ENCODE measurements around the gene SNX6.
A peak's percentile ranks its signal among the peaks of the same experiment; 100 is the strongest.
"Not testable (repeated sequence)": the region's sequence is repeated elsewhere in the genome, so short reads cannot be mapped to it uniquely, and the experiment has no call there.

Gene SNX6

GRCh38 chr14:34554540-34555250 is 75.3 kb downstream of the SNX6 start:
- Histone ChIP-seq H4K20me1 (ENCODE audit: insufficient read depth, low read length, poor library complexity, severe bottlenecking) (no peaks in the 10 kb centered on the region), H3K4me1 (ENCODE audit: insufficient read depth, low read length, poor library complexity, severe bottlenecking) (no peaks in the 10 kb centered on the region), H3K9me3 (ENCODE audit: insufficient read depth, low read depth, low read length) (no peaks in the 10 kb centered on the region), H3K9me2 (replicated peaks; ENCODE audit: low read depth, low read length) (no peaks in the 10 kb centered on the region), H3K4me3 (ENCODE audit: low read length, poor library complexity, severe bottlenecking) (peak overlapping the region; percentile 67), H3K4me2 (ENCODE audit: low read depth, low read length, poor library complexity, severe bottlenecking) (peak overlapping the region; percentile 78), H3K27me3 (ENCODE audit: insufficient read depth, low read length, poor library complexity, severe bottlenecking) (no peaks in the 10 kb centered on the region), H3F3A (ENCODE audit: low read depth) (peaks cover 10% of the 10 kb centered on the region), H2AFZ (ENCODE audit: low read length) (no peak overlapping the region), H3K9ac (ENCODE audit: low read depth, low read length, poor library complexity, severe bottlenecking) (no peak overlapping the region), H3K79me2 (ENCODE audit: insufficient read depth, low read length) (no peaks in the 10 kb centered on the region), H3K36me3 (ENCODE audit: insufficient read depth, low read length) (no peaks in the 10 kb centered on the region)
- no peak for TF ChIP-seq CTCF (conservative IDR thresholded peaks at IDR 0.05; ENCODE audit: low read length)

GRCh38 chr14:34549276-34549966 is 80.5 kb downstream of the SNX6 start:
- not testable (repeated sequence) for H3K9me2 ChIP-seq (replicated peaks; ENCODE audit: low read depth, low read length); H3K9ac ChIP-seq (ENCODE audit: low read depth, low read length, poor library complexity, severe bottlenecking); H3K27me3 ChIP-seq (ENCODE audit: insufficient read depth, low read length, poor library complexity, severe bottlenecking); H4K20me1 ChIP-seq (ENCODE audit: insufficient read depth, low read length, poor library complexity, severe bottlenecking); H3K4me3 ChIP-seq (ENCODE audit: low read length, poor library complexity, severe bottlenecking); H3K4me2 ChIP-seq (ENCODE audit: low read depth, low read length, poor library complexity, severe bottlenecking); H3K9me3 ChIP-seq (ENCODE audit: insufficient read depth, low read depth, low read length); H2AFZ ChIP-seq (ENCODE audit: low read length); H3K4me1 ChIP-seq (ENCODE audit: insufficient read depth, low read length, poor library complexity, severe bottlenecking); H3K36me3 ChIP-seq (ENCODE audit: insufficient read depth, low read length); H3K79me2 ChIP-seq (ENCODE audit: insufficient read depth, low read length)
- peaks cover 15% of the 10 kb centered on the region for H3F3A ChIP-seq (ENCODE audit: low read depth)

- Histone ChIP-seq H3K4me3 (ENCODE audit: low read length, poor library complexity, severe bottlenecking) (no peak overlapping the region), H3F3A (ENCODE audit: low read depth) (peaks cover 11% of the 10 kb centered on the region; the same call in 1 of the 2 replicates), H2AFZ (ENCODE audit: low read length) (no peak overlapping the region), H3K9me2 (replicated peaks; ENCODE audit: low read depth, low read length) (no peaks in the 10 kb centered on the region), H3K9ac (ENCODE audit: low read depth, low read length, poor library complexity, severe bottlenecking) (no peak overlapping the region), H3K79me2 (ENCODE audit: insufficient read depth, low read length) (no peaks in the 10 kb centered on the region), H3K27me3 (ENCODE audit: insufficient read depth, low read length, poor library complexity, severe bottlenecking) (no peaks in the 10 kb centered on the region), H4K20me1 (ENCODE audit: insufficient read depth, low read length, poor library complexity, severe bottlenecking) (no peaks in the 10 kb centered on the region), H3K9me3 (ENCODE audit: insufficient read depth, low read depth, low read length) (no peaks in the 10 kb centered on the region), H3K4me2 (ENCODE audit: low read depth, low read length, poor library complexity, severe bottlenecking) (peak overlapping the region; percentile 57), H3K36me3 (ENCODE audit: insufficient read depth, low read length) (no peaks in the 10 kb centered on the region), H3K4me1 (ENCODE audit: insufficient read depth, low read length, poor library complexity, severe bottlenecking) (no peaks in the 10 kb centered on the region)
- no peak for TF ChIP-seq CTCF (conservative IDR thresholded peaks at IDR 0.05; ENCODE audit: low read length)
- no peak for TF ChIP-seq EZH2phosphoT487 (IDR thresholded peaks at IDR 0.05; ENCODE audit: borderline replicate concordance)
Measured at GRCh38 chr14:34548472-34548981, 81.4 kb downstream of the SNX6 start.

- H3K4me2 ChIP-seq (ENCODE audit: low read depth, low read length, poor library complexity, severe bottlenecking); H3K36me3 ChIP-seq (ENCODE audit: insufficient read depth, low read length); H3K9me3 ChIP-seq (ENCODE audit: insufficient read depth, low read depth, low read length); H3K4me1 ChIP-seq (ENCODE audit: insufficient read depth, low read length, poor library complexity, severe bottlenecking); H2AFZ ChIP-seq (ENCODE audit: low read length); H4K20me1 ChIP-seq (ENCODE audit: insufficient read depth, low read length, poor library complexity, severe bottlenecking); H3K9me2 ChIP-seq (replicated peaks; ENCODE audit: low read depth, low read length); H3K9ac ChIP-seq (ENCODE audit: low read depth, low read length, poor library complexity, severe bottlenecking); H3K79me2 ChIP-seq (ENCODE audit: insufficient read depth, low read length); H3K27me3 ChIP-seq (ENCODE audit: insufficient read depth, low read length, poor library complexity, severe bottlenecking); H3K4me3 ChIP-seq (ENCODE audit: low read length, poor library complexity, severe bottlenecking): not testable (repeated sequence)
- H3F3A ChIP-seq (ENCODE audit: low read depth), result peaks cover 11% of the 10 kb centered on the region; the same call in 1 of the 2 replicates
Measured at GRCh38 chr14:34547136-34547520, 82.8 kb downstream of the SNX6 start.

- not testable (repeated sequence) for H3K27me3 ChIP-seq (ENCODE audit: insufficient read depth, low read length, poor library complexity, severe bottlenecking); H3K4me2 ChIP-seq (ENCODE audit: low read depth, low read length, poor library complexity, severe bottlenecking); H3K79me2 ChIP-seq (ENCODE audit: insufficient read depth, low read length); H3K9me2 ChIP-seq (replicated peaks; ENCODE audit: low read depth, low read length); H3K9ac ChIP-seq (ENCODE audit: low read depth, low read length, poor library complexity, severe bottlenecking); H3K9me3 ChIP-seq (ENCODE audit: insufficient read depth, low read depth, low read length); H3K4me1 ChIP-seq (ENCODE audit: insufficient read depth, low read length, poor library complexity, severe bottlenecking); H2AFZ ChIP-seq (ENCODE audit: low read length); H3K36me3 ChIP-seq (ENCODE audit: insufficient read depth, low read length); H4K20me1 ChIP-seq (ENCODE audit: insufficient read depth, low read length, poor library complexity, severe bottlenecking); H3K4me3 ChIP-seq (ENCODE audit: low read length, poor library complexity, severe bottlenecking)
- H3F3A ChIP-seq (ENCODE audit: low read depth), result peaks cover 11% of the 10 kb centered on the region; the same call in 1 of the 2 replicates
Measured at GRCh38 chr14:34546272-34547135, 83.4 kb downstream of the SNX6 start.
